Panc1 (cell line): ENCODE data around the gene OR52K2. TPM values are rescaled to one million over a fixed set of nuclear protein-coding genes. Genes with fewer than 3 reads are reported as not detected.

Experiments
- ATAC-seq: fragments of 200-7000 bp; cut with Tn5 transposase; 2 replicates; pipeline ENCODE4 v1.9.1; 2020; ENCODE audit warnings: mild to moderate bottlenecking, moderate library complexity
- BruUV-seq: library from RNA; stranded (reverse); fragments of 400-500 nt; replicated peaks from 2 replicates; lab custom pipeline; 2021; lab: Mats Ljungman, UMichigan
- CTCF ChIA-PET: fragments of 300-600 bp; sonication (Branson Sonifier 250); formaldehyde crosslinking; loops from one replicate; lab custom pipeline; 2022; ENCODE audit warnings: antibody characterized with exemption; lab: Charles Lee
- POLR2A ChIA-PET: fragments of 300-600 bp; sonication (Branson Sonifier 250); formaldehyde crosslinking; loops from one replicate; lab custom pipeline; 2022; ENCODE audit warnings: antibody characterized with exemption; lab: Charles Lee
- DNase-seq: peaks from one replicate; pipeline ENCODE4 v3.0.0-alpha.2; 2010; ENCODE audit warnings: low read depth, low spot score
- H3K27ac ChIP-seq: 2 replicates; pipeline ENCODE4 v1.5.1; 2011; ENCODE audit warnings: mild to moderate bottlenecking, low read length, inconsistent platforms
- H3K27me3 ChIP-seq: fragments of 200-500 bp; sonication (Bioruptor generic); 2 replicates; pipeline ENCODE4 v1.6.0; 2014; ENCODE audit warnings: low read length, inconsistent platforms; ENCODE audit not compliant: control insufficient read depth, insufficient read depth
- H3K36me3 ChIP-seq: fragments of 200-500 bp; sonication (Bioruptor generic); 2 replicates; pipeline ENCODE4 v1.5.1; 2014; ENCODE audit warnings: inconsistent platforms, mild to moderate bottlenecking, low read length, moderate library complexity; ENCODE audit not compliant: control insufficient read depth, insufficient read depth
- H3K4me1 ChIP-seq: 2 replicates; pipeline ENCODE4 v1.5.1; 2011; ENCODE audit warnings: inconsistent platforms, mild to moderate bottlenecking, low read length, moderate library complexity; ENCODE audit not compliant: control insufficient read depth, insufficient read depth
- H3K4me3 ChIP-seq, 2 experiments: 2 replicates each; pipeline ENCODE4 v1.5.1; 2011 to 2012; ENCODE audit warnings: low read depth in 2 of 2, low read length in 2 of 2, mild to moderate bottlenecking in 2 of 2, inconsistent platforms in 1 of 2, moderate library complexity in 1 of 2
- H3K9me3 ChIP-seq: fragments of 200-500 bp; sonication (Bioruptor generic); 2 replicates; pipeline ENCODE4 v1.5.1; 2014; ENCODE audit warnings: low read depth, mild to moderate bottlenecking, inconsistent platforms, low read length, moderate library complexity; ENCODE audit not compliant: control insufficient read depth, insufficient read depth
- CTCF ChIP-seq: fragments of 450-650 bp; IDR thresholded peaks from 2 replicates; pipeline ENCODE4 v1.5.1; 2017; ENCODE audit warnings: mild to moderate bottlenecking
- POLR2AphosphoS5 ChIP-seq: IDR thresholded peaks from 2 replicates; pipeline ENCODE4 v1.6.1; 2012; ENCODE audit warnings: mild to moderate bottlenecking, low read depth, low read length, moderate library complexity
- REST ChIP-seq, 2 experiments: IDR thresholded peaks; 2 replicates each; pipeline ENCODE4 v1.6.1; 2011 to 2012; ENCODE audit warnings: low read depth in 2 of 2, control low read depth in 1 of 2, low read length in 1 of 2, mild to moderate bottlenecking in 1 of 2, moderate library complexity in 1 of 2; ENCODE audit not compliant: insufficient read depth in 1 of 2
- SIN3A ChIP-seq: IDR thresholded peaks from 2 replicates; pipeline ENCODE4 v1.6.1; 2012; ENCODE audit warnings: low read depth, mild to moderate bottlenecking, low read length, moderate library complexity, borderline replicate concordance; ENCODE audit not compliant: insufficient read depth
- TCF7L2 ChIP-seq: IDR thresholded peaks from 2 replicates; pipeline ENCODE4 v1.6.1; 2011; ENCODE audit warnings: mild to moderate bottlenecking, low read depth, low read length, inconsistent platforms
- in situ Hi-C: cut with HindIII; loops from 2 replicates; pipeline ENCODE4 v1.10.0; 2016; ENCODE audit warnings: low sequenced_read_pairs, low pct_unique_long_range_greater_than_20kb
- intact Hi-C: fragments of 100-400 bp; cut with micrococcal nuclease; formaldehyde crosslinking; loops from one replicate; pipeline ENCODE4 v1.10.0; 2022; ENCODE audit not compliant: unreplicated experiment
- total RNA-seq: library from RNA; stranded (reverse); gene quantifications from one replicate; pipeline ENCODE4 v1.2.1, GENCODE V29; 2021; ENCODE audit not compliant: unreplicated experiment

Gene OR52K2
- total RNA-seq, 1 experiment from 2014 or later, result not detected

GRCh38 chr11:4416816-4417215 lies 32.3 kb upstream of the OR52K2 start:
- POLR2A ChIA-PET, result no interaction called here
- H3K27ac ChIP-seq, result no peak overlapping the region
- ATAC-seq, result no peak
- DNase-seq, result no peak
- intact Hi-C loops (no loop called here), in situ Hi-C loops (no loop called here)
- peaks cover 11% of the 10 kb centered on the region for H3K27me3 ChIP-seq
- CTCF ChIA-PET, result no interaction called here
- TF ChIP-seq CTCF (no peak), SIN3A (no peak), POLR2AphosphoS5 (no peak), REST (IDR thresholded peaks at IDR 0.05; ENCODE audit: insufficient read depth in 1 of 2, low read depth in 2 of 2, low read length in 1 of 2) (no peak), TCF7L2 (no peak)
- no TSS peak for BruUV-seq
- no peaks in the 10 kb centered on the region for H3K4me1 ChIP-seq
- no peaks in the 10 kb centered on the region for H3K36me3 ChIP-seq
- no peak overlapping the region for H3K4me3 ChIP-seq
- no peaks in the 10 kb centered on the region for H3K9me3 ChIP-seq

- ChIA-PET POLR2A (no interaction called here), CTCF (no interaction called here)
- no peak overlapping the region for H3K27ac ChIP-seq
- H3K4me1 ChIP-seq, result no peaks in the 10 kb centered on the region
- H3K27me3 ChIP-seq, result peaks cover 11% of the 10 kb centered on the region
- DNase-seq (no peak), ATAC-seq (no peak)
- no peak overlapping the region for H3K4me3 ChIP-seq
- H3K36me3 ChIP-seq, result no peaks in the 10 kb centered on the region
- no peaks in the 10 kb centered on the region for H3K9me3 ChIP-seq
- TF ChIP-seq POLR2AphosphoS5, result no peak
- TF ChIP-seq CTCF, result no peak
- BruUV-seq, result no TSS peak
- intact Hi-C loops (no loop called here), in situ Hi-C loops (no loop called here)
These were observed 30.7 kb upstream of the OR52K2 start for GRCh38 chr11:4418403-4418802.

GRCh38 chr11:4430051-4430450 lies 19.0 kb upstream of the OR52K2 start:
- intact Hi-C loops (no loop called here), in situ Hi-C loops (no loop called here)
- H3K4me3 ChIP-seq, result no peak overlapping the region
- H3K27me3 ChIP-seq, result no peaks in the 10 kb centered on the region; the same call in 1 of the 2 replicates
- POLR2A ChIA-PET, result no interaction called here
- H3K36me3 ChIP-seq, result no peaks in the 10 kb centered on the region
- no peak for ATAC-seq
- no TSS peak for BruUV-seq
- DNase-seq, result no peak
- CTCF ChIA-PET, result no interaction called here
- no peaks in the 10 kb centered on the region for H3K9me3 ChIP-seq
- H3K27ac ChIP-seq, result no peak overlapping the region
- no peaks in the 10 kb centered on the region for H3K4me1 ChIP-seq
- no peak for TF ChIP-seq TCF7L2
- TF ChIP-seq SIN3A, result no peak
- no peak for TF ChIP-seq CTCF
- TF ChIP-seq REST (IDR thresholded peaks at IDR 0.05; ENCODE audit: insufficient read depth in 1 of 2, low read depth in 2 of 2, low read length in 1 of 2), result no peak
- TF ChIP-seq POLR2AphosphoS5, result no peak
